ENCODE data around the gene ST3GAL5.

GRCh38 chr2:85867556-85868292, 21.1 kb downstream of the ST3GAL5 start:
- TF ChIP-seq, protein P1, sequence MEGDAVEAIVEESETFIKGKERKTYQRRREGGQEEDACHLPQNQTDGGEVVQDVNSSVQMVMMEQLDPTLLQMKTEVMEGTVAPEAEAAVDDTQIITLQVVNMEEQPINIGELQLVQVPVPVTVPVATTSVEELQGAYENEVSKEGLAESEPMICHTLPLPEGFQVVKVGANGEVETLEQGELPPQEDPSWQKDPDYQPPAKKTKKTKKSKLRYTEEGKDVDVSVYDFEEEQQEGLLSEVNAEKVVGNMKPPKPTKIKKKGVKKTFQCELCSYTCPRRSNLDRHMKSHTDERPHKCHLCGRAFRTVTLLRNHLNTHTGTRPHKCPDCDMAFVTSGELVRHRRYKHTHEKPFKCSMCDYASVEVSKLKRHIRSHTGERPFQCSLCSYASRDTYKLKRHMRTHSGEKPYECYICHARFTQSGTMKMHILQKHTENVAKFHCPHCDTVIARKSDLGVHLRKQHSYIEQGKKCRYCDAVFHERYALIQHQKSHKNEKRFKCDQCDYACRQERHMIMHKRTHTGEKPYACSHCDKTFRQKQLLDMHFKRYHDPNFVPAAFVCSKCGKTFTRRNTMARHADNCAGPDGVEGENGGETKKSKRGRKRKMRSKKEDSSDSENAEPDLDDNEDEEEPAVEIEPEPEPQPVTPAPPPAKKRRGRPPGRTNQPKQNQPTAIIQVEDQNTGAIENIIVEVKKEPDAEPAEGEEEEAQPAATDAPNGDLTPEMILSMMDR (IDR thresholded peaks at IDR 0.05; ENCODE audit: insufficient read depth, low read length) = no peak
- TF ChIP-seq SPI1 (IDR thresholded peaks at IDR 0.05; ENCODE audit: borderline replicate concordance, low read depth) = no peak

All from HL-60 (cell line).